Parathyroid adenoma (tissue), 2 donors: ENCODE data around the gene KMO.

Experiments used
- H2AFZ ChIP-seq: fragments of 300-600 bp; sonication (generic); one replicate; pipeline ENCODE4 v1.7.0; 2017; ENCODE audit warnings: antibody characterized with exemption, mild to moderate bottlenecking
- H3K27ac ChIP-seq: fragments of 300-600 bp; sonication (generic); one replicate; pipeline ENCODE4 v1.7.0; 2017
- H3K27me3 ChIP-seq: fragments of 300-600 bp; sonication (generic); one replicate; pipeline ENCODE4 v1.7.0; 2017; ENCODE audit warnings: low read length; ENCODE audit not compliant: control insufficient read depth, insufficient read depth
- H3K36me3 ChIP-seq: fragments of 300-600 bp; sonication (generic); one replicate; pipeline ENCODE4 v1.7.0; 2017; ENCODE audit warnings: low read length; ENCODE audit not compliant: control insufficient read depth, insufficient read depth
- H3K4me1 ChIP-seq: fragments of 300-600 bp; sonication (generic); one replicate; pipeline ENCODE4 v1.7.0; 2017; ENCODE audit warnings: control low read depth
- H3K4me2 ChIP-seq: fragments of 300-600 bp; sonication (generic); one replicate; pipeline ENCODE4 v1.7.0; 2017; ENCODE audit warnings: low read length
- H3K4me3 ChIP-seq: fragments of 300-600 bp; sonication (generic); one replicate; pipeline ENCODE4 v1.7.0; 2017; ENCODE audit warnings: low read depth, low read length
- H3K79me2 ChIP-seq: fragments of 300-600 bp; sonication (generic); one replicate; pipeline ENCODE4 v1.7.0; 2017; ENCODE audit warnings: control low read depth
- H3K9ac ChIP-seq: fragments of 300-600 bp; sonication (generic); one replicate; pipeline ENCODE4 v1.7.0; 2017; ENCODE audit warnings: mild to moderate bottlenecking
- H3K9me3 ChIP-seq: fragments of 300-600 bp; sonication (generic); one replicate; pipeline ENCODE4 v1.7.0; 2017; ENCODE audit warnings: low read length; ENCODE audit not compliant: control insufficient read depth
- TF ChIP-seq, protein P1 (sequence below): fragments of 300-600 bp; sonication (generic); IDR thresholded peaks from one replicate; pipeline ENCODE4 v1.7.0; 2017; ENCODE audit warnings: antibody characterized with exemption, mild to moderate bottlenecking
- donor health status: primary hyperparathyroidism.

Gene KMO

DNA sequence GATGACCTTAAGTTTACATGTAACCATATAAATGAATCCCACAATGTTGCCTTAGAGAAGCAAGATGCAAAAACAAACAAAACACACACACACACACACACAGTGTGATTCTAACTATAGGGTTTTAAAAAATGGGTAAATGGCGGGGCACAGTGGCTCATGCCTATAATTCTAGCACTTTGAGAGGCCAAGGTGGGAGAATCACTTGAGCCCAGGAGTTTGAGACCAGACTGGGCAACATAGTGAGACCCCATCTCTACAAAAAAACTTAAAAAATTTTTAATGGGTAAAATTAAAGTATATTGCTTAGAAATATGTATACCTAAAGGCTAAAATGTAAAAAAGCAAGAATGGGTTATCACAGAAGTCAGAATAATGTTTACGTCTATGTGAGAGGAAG, 15.8 kb downstream of the KMO start:
- H3K4me2 ChIP-seq, result no peak overlapping the region
- no peak overlapping the region for H3K4me3 ChIP-seq
- H3K4me1 ChIP-seq, result no peaks in the 10 kb centered on the region
- TF ChIP-seq, protein P1, sequence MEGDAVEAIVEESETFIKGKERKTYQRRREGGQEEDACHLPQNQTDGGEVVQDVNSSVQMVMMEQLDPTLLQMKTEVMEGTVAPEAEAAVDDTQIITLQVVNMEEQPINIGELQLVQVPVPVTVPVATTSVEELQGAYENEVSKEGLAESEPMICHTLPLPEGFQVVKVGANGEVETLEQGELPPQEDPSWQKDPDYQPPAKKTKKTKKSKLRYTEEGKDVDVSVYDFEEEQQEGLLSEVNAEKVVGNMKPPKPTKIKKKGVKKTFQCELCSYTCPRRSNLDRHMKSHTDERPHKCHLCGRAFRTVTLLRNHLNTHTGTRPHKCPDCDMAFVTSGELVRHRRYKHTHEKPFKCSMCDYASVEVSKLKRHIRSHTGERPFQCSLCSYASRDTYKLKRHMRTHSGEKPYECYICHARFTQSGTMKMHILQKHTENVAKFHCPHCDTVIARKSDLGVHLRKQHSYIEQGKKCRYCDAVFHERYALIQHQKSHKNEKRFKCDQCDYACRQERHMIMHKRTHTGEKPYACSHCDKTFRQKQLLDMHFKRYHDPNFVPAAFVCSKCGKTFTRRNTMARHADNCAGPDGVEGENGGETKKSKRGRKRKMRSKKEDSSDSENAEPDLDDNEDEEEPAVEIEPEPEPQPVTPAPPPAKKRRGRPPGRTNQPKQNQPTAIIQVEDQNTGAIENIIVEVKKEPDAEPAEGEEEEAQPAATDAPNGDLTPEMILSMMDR, result no peak
- H3K27me3 ChIP-seq, result no peaks in the 10 kb centered on the region
- H3K36me3 ChIP-seq, result no peaks in the 10 kb centered on the region
- H3K9ac ChIP-seq, result no peak overlapping the region
- no peak overlapping the region for H2AFZ ChIP-seq
- no peak overlapping the region for H3K27ac ChIP-seq
- H3K9me3 ChIP-seq, result no peaks in the 10 kb centered on the region
- H3K79me2 ChIP-seq, result no peaks in the 10 kb centered on the region

DNA sequence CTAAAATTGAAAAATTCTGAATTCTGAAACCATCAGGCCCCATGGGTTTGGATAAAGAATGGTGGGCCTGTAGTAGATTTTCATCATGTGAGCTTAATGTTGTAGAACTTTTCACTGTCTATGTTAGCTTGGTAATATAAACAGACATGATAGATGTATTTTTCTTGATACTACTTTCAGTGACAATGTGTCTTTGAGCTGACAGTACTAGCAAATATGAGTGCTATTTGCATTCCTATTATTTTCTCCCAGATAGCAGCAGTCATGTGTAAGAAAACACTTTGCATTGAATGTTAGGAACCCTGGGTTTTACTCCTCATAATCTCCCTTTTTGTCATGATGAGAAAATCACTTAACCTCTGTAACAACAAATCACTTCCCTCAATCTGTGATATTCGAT, 18.1 kb downstream of the KMO start:
- H3K79me2 ChIP-seq, result no peaks in the 10 kb centered on the region
- no peaks in the 10 kb centered on the region for H3K4me1 ChIP-seq
- no peak overlapping the region for H3K27ac ChIP-seq
- H3K9ac ChIP-seq, result no peak overlapping the region
- no peak overlapping the region for H3K4me2 ChIP-seq
- TF ChIP-seq, protein P1, result no peak
- no peaks in the 10 kb centered on the region for H3K36me3 ChIP-seq
- H2AFZ ChIP-seq, result no peak overlapping the region
- H3K27me3 ChIP-seq, result no peaks in the 10 kb centered on the region
- H3K4me3 ChIP-seq, result no peak overlapping the region
- H3K9me3 ChIP-seq, result no peaks in the 10 kb centered on the region

DNA sequence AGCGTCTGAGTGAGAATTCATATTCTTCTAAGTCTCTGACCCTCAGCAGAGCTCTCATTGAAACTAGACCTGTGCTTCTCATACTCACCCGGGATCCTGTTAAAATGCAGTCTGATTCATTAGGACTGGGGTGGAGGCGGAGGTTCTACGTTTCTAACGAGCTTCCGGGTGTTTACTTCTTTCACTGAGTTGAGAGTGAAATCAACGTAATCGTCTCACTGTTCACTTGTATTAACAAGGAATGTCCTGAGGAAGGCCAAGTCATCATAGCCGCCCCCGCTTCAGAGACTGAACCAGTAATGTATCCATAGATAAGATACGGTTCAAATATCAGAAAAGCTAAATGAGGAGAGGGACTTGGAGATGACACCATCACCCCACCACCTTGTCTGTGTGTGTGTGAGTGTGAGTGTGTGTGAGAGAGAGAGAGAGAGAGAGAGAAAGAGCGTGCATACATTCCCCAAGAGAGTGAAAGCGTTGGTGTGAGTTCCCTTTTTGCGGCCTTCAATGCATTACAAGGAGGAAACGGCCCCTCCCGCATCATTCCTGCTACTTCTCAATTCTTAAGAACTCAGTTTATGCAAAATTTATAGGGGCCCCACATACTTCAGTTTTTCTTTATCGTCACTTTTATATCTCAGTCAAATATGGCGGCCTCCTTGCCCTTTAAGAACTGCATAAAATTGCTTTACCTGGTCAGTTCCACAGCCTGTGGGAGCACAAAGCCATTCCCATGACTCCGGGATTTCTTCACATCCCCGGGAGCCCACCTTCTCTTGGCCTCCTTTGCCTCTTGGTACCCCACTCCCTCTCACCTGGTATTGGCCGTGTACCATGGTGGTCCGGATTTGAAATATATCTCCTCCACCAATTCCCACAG, 19.8 kb downstream of the KMO start:
- TF ChIP-seq, protein P1, result no peak
- no peaks in the 10 kb centered on the region for H3K9me3 ChIP-seq
- H3K79me2 ChIP-seq, result no peaks in the 10 kb centered on the region
- H3K27me3 ChIP-seq, result no peaks in the 10 kb centered on the region
- H3K4me2 ChIP-seq, result no peak overlapping the region
- no peak overlapping the region for H3K9ac ChIP-seq
- no peak overlapping the region for H3K4me3 ChIP-seq
- no peaks in the 10 kb centered on the region for H3K36me3 ChIP-seq
- no peaks in the 10 kb centered on the region for H3K4me1 ChIP-seq
- no peak overlapping the region for H3K27ac ChIP-seq
- H2AFZ ChIP-seq, result no peak overlapping the region

DNA sequence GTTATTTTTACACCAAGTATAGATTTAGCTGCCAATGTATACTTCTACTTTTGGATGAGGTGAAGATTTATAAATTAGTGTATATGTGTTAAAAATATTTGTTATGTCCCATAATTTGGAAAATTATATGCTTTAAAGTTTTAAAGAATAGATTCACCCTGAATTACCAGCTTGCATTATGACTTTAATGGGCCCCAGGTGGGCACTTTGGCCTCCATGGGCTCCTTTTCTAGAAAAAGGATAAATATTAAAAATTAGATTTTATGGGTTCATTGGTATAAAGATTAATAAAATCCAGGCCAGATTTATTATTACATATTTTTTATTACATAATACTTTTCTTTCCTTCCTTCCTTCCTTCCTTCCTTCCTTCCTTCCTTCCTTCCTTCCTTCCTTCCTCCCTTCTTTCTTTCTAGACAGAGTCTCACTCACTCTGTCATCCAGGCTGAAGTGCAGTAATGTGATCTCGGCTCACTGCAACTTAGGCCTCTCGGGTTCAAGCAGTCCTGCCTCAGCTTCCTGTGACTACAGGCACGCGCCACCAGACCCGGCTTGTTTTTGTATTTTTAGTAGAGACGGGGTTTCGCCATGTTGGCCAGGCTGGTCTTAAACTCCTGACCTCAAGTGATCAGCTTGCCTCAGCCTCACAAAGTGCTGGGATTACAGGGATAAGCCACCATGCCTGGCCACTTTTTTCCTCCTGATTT, 21.9 kb downstream of the KMO start:
- TF ChIP-seq, protein P1, result no peak
- Histone ChIP-seq H2AFZ (no peak overlapping the region), H3K27me3 (no peaks in the 10 kb centered on the region), H3K4me2 (no peak overlapping the region), H3K4me3 (no peak overlapping the region), H3K4me1 (no peaks in the 10 kb centered on the region), H3K9me3 (no peaks in the 10 kb centered on the region), H3K27ac (no peak overlapping the region), H3K79me2 (no peaks in the 10 kb centered on the region), H3K36me3 (no peaks in the 10 kb centered on the region), H3K9ac (no peak overlapping the region)
